GM13976 (cell line): ENCODE results near the gene KLHL29.

Experiments
- DNase-seq: peaks from one replicate; pipeline ENCODE4 v3.0.0; 2012; ENCODE audit warnings: low spot score
- CTCF ChIP-seq: IDR thresholded peaks from 2 replicates; pipeline ENCODE4 v1.5.1; 2012; ENCODE audit warnings: borderline replicate concordance, mild to moderate bottlenecking; ENCODE audit not compliant: insufficient read depth; ENCODE audit errors: extremely low read depth, missing control alignments, control extremely low read depth
- in situ Hi-C: fragments of 300-500 bp; cut with MboI; formaldehyde crosslinking; loops from one replicate; pipeline ENCODE4 v1.12.0; 2022; ENCODE audit warnings: low sequenced_read_pairs, mixed read lengths, inconsistent platforms; ENCODE audit not compliant: unreplicated experiment

The KLHL29 gene

GRCh38 chr2:23536326-23536725, 151.3 kb downstream of the KLHL29 start:
- no peak for DNase-seq
- in situ Hi-C loops = no loop called here
- TF ChIP-seq CTCF = no peak

- no peak for DNase-seq
- in situ Hi-C loops = no loop called here
- no peak for TF ChIP-seq CTCF
These were observed 153.0 kb downstream of the KLHL29 start for GRCh38 chr2:23537991-23538390.

- in situ Hi-C loops = no loop called here
- TF ChIP-seq CTCF = no peak
These were observed 153.6 kb downstream of the KLHL29 start for GRCh38 chr2:23538566-23538965.

GRCh38 chr2:23540804-23541360, 155.9 kb downstream of the KLHL29 start:
- no peak for TF ChIP-seq CTCF
- no peak for DNase-seq
- in situ Hi-C loops = no loop called here

More at GRCh38 chr2:23538566-23538965, 153.6 kb downstream of the KLHL29 start:
- DNase-seq = no peak

- no peak for TF ChIP-seq CTCF
- no peak for DNase-seq
- in situ Hi-C loops = no loop called here
These were observed 156.7 kb downstream of the KLHL29 start for GRCh38 chr2:23541503-23542229.

- no peak for DNase-seq
- in situ Hi-C loops = no loop called here
- TF ChIP-seq CTCF = no peak
These were observed 157.3 kb downstream of the KLHL29 start for GRCh38 chr2:23542230-23542789.
